Measurements from ENCODE around the gene LINC01488. TPM values are rescaled to one million over a fixed set of nuclear protein-coding genes. Genes with fewer than 3 reads are reported as not detected.
A peak's percentile ranks its signal among the peaks of the same experiment; 100 is the strongest.

The LINC01488 gene
- total and polyA plus RNA-seq, 2 of the 13 experiments (the other 11 are each of a cell fraction or from before 2014, with no cell fraction given): 0.26 to 0.58 TPM

DNA sequence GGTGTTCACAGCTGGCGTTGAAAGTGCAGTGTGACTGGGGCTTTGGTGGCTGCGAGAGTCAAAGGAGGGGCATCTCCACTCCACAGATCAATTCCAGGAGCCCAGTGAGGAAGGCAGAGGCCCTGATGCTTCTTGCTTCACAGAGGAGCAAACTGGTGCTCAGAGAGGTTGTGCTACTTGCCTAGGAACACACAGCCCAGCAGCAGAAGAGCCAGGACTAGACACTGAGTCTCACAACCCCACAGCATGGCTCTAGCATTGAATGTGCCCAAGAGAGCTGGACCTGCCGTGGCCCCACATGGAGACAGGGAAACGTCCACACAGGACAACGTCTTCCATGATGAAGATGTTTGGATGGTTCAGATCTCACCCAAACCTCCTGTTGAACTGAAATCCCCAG lies 33.3 kb downstream of the LINC01488 start:
- H3K9ac ChIP-seq (ENCODE audit: insufficient read depth, low read depth, low read length): no peak overlapping the region
- H2AFZ ChIP-seq (ENCODE audit: low read length): no peak overlapping the region
- peaks cover 3 to 63% of the 10 kb centered on the region in 2 experiments for H3K27me3 ChIP-seq (ENCODE audit: control insufficient read depth in 1 of 2, insufficient read depth in 2 of 2, low read length in 2 of 2)
- intact Hi-C loops (cut with micrococcal nuclease; ENCODE audit: unreplicated experiment): no loop called here
- POLR2A ChIA-PET: no interaction called here
- no peaks in the 10 kb centered on the region for H3K9me3 ChIP-seq (ENCODE audit: low read length)
- 34% methylated on average over 3 of the region's 5 CpGs for WGBS (ENCODE audit: low lambda C conversion rate)
- BruUV-seq (replicated peaks): no TSS peak
- in situ Hi-C loops (cut with HindIII; ENCODE audit: extremely low pct_ligation_motif_present, low pct_unique_long_range_greater_than_20kb): no loop called here
- H3K4me2 ChIP-seq (ENCODE audit: low read depth, low read length): no peak overlapping the region
- FAIRE-seq: no peak
- TF ChIP-seq GLI4 (CRISPR knock-in tag; IDR thresholded peaks at IDR 0.05; ENCODE audit: borderline replicate concordance) (no peak), THAP7 (CRISPR knock-in tag; IDR thresholded peaks at IDR 0.05) (no peak), ZNF232 (CRISPR knock-in tag; IDR thresholded peaks at IDR 0.05; ENCODE audit: borderline replicate concordance) (no peak), ZNF768 (CRISPR knock-in tag; IDR thresholded peaks at IDR 0.05) (peak; percentile 94)
- TF ChIP-seq, protein P1, sequence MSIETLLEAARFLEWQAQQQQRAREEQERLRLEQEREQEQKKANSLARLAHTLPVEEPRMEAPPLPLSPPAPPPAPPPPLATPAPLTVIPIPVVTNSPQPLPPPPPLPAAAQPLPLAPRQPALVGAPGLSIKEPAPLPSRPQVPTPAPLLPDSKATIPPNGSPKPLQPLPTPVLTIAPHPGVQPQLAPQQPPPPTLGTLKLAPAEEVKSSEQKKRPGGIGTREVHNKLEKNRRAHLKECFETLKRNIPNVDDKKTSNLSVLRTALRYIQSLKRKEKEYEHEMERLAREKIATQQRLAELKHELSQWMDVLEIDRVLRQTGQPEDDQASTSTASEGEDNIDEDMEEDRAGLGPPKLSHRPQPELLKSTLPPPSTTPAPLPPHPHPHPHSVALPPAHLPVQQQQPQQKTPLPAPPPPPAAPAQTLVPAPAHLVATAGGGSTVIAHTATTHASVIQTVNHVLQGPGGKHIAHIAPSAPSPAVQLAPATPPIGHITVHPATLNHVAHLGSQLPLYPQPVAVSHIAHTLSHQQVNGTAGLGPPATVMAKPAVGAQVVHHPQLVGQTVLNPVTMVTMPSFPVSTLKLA (IDR thresholded peaks at IDR 0.05): no peak
- H3K79me2 ChIP-seq (ENCODE audit: insufficient read depth, low read length): no peaks in the 10 kb centered on the region
- H3K4me1 ChIP-seq (ENCODE audit: insufficient read depth, low read length): no peaks in the 10 kb centered on the region
- H3K36me3 ChIP-seq (replicated peaks in 1 of 2; ENCODE audit: control insufficient read depth in 1 of 2, insufficient read depth in 2 of 2, low read length in 2 of 2): no peaks in the 10 kb centered on the region
- H3K27ac ChIP-seq (ENCODE audit: extremely low read length, insufficient read depth, low read length): no peak overlapping the region
- CTCF ChIA-PET (ENCODE audit: low intra/inter-chr PET ratio, low total read pairs): no interaction called here
- no peak for DNase-seq (ENCODE audit: low spot score)
- no peaks in the 10 kb centered on the region for H4K20me1 ChIP-seq (ENCODE audit: insufficient read depth, low read length)
- H3K4me3 ChIP-seq (replicated peaks in 1 of 3; ENCODE audit: insufficient read depth in 1 of 3, low read depth in 2 of 3, low read length in 3 of 3): no peak overlapping the region
- ATAC-seq: no peak
